Endothelial cell (in vitro differentiated cells): ENCODE results near the gene DRD2. TPM values are rescaled to one million over a fixed set of nuclear protein-coding genes. Genes with fewer than 3 reads are reported as not detected.

Experiments used
- DNase-seq: peaks from one replicate; pipeline ENCODE4 v3.0.0; 2021; ENCODE audit warnings: low spot score
- H3K27ac Mint-ChIP-seq: one replicate; pipeline ENCODE4 v1.8.0; 2021; ENCODE audit warnings: mixed read lengths, inconsistent platforms; ENCODE audit not compliant: unreplicated experiment
- H3K27me3 Mint-ChIP-seq: one replicate; pipeline ENCODE4 v1.8.0; 2021; ENCODE audit warnings: mild to moderate bottlenecking, moderate library complexity, mixed read lengths, inconsistent platforms; ENCODE audit not compliant: unreplicated experiment
- H3K36me3 Mint-ChIP-seq: one replicate; pipeline ENCODE4 v1.8.0; 2021; ENCODE audit warnings: mild to moderate bottlenecking, low read depth, mixed read lengths, inconsistent platforms; ENCODE audit not compliant: unreplicated experiment
- H3K4me1 Mint-ChIP-seq: one replicate; pipeline ENCODE4 v1.8.0; 2021; ENCODE audit warnings: mild to moderate bottlenecking, mixed read lengths, inconsistent platforms; ENCODE audit not compliant: unreplicated experiment
- H3K4me3 Mint-ChIP-seq: one replicate; pipeline ENCODE4 v1.8.0; 2021; ENCODE audit warnings: mild to moderate bottlenecking, mixed read lengths, inconsistent platforms; ENCODE audit not compliant: unreplicated experiment
- H3K9me3 Mint-ChIP-seq: one replicate; pipeline ENCODE4 v1.8.0; 2021; ENCODE audit warnings: mixed read lengths, inconsistent platforms; ENCODE audit not compliant: unreplicated experiment
- CTCF ChIP-seq: fragments of 200-600 bp; sonication (generic); IDR thresholded peaks from one replicate; pipeline ENCODE4 v1.5.0; 2021; ENCODE audit warnings: antibody characterized with exemption; ENCODE audit not compliant: unreplicated experiment
- total RNA-seq: library from RNA; stranded (reverse); fragmentation: NEBNext Ultra II Directional; extraction: Animal tissue kit (Norgen Biotek cat#: 25700); gene quantifications from one replicate; pipeline ENCODE4 v1.2.1, GENCODE V29; 2021; ENCODE audit not compliant: unreplicated experiment

The DRD2 gene
- total RNA-seq, 1 donor from 2014 or later = 1.3 TPM

DNA sequence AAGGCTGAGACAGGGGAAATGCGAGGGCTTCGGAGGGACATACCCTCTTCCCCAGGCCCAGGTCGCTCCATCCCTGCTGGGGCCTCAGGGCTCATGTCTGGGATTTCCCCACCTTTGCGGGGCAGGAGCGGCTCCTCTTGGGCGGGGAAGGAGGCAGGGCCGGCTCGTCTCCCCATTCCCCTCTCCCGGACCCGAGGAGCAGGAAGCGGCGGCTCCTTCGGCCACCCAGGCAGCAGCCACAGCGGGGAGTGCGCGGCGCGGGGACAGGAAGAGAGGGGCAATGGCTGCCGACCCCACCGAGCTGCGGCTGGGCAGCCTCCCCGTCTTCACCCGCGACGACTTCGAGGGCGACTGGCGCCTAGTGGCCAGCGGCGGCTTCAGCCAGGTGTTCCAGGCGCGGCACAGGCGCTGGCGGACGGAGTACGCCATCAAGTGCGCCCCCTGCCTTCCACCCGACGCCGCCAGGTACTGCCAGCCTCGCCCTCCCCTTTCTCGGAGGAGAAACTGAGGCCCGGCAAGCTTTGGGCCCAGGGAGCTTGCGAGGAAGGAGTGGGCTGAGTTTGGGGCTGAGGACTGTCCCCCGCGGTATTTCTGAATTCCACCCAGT is 87.5 kb downstream of the DRD2 start, which contains the start of gene ANKK1:
ANKK1 (plus strand) TSS at position 175 of the 607 bp plus-strand sequence; CDS start at position 281, 106 bp downstream.
- Mint-ChIP-seq H3K27ac (no peak within 1 kb of the TSS), H3K27me3 (peaks cover 1% of the 10 kb centered on the region), H3K4me3 (no peak within 1 kb of the TSS), H3K9me3 (no peaks in the 10 kb centered on the region), H3K4me1 (peaks cover 19% of the 10 kb centered on the region), H3K36me3 (no peaks in the 10 kb centered on the region)
- no peak for TF ChIP-seq CTCF
- peak; percentile 37 for DNase-seq

- DNase-seq = no peak
- no peak for TF ChIP-seq CTCF
- peaks cover 19% of the 10 kb centered on the region for H3K4me1 Mint-ChIP-seq
- H3K9me3 Mint-ChIP-seq = no peaks in the 10 kb centered on the region
- H3K36me3 Mint-ChIP-seq = no peaks in the 10 kb centered on the region
- no peak overlapping the region for H3K4me3 Mint-ChIP-seq
- H3K27ac Mint-ChIP-seq = no peak overlapping the region
- peaks cover 1% of the 10 kb centered on the region for H3K27me3 Mint-ChIP-seq
Observed at GRCh38 chr11:113386866-113387265, 88.3 kb downstream of the DRD2 start.

DNA sequence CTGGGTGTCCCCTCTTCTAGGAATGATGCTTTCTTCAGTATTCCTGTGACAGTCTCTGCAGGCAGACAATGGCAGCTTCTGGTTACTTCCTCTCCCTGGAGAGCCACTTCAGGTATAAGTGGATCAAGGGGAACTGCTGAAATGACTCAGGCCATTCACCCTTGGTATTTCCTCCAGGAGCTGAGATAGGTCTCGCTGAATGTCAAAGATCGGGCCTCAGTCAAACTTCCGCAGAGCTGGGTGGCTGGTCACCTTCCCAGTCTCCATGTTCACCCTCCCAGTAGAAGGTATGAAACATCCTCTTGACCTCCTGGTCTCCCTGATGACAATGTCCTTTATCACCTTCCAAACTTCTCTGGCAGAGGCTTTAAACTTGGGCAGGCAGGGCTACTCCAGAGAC is 89.4 kb downstream of the DRD2 start:
- H3K27ac Mint-ChIP-seq = no peak overlapping the region
- no peak for DNase-seq

GRCh38 chr11:113384551-113384950 is 90.6 kb downstream of the DRD2 start:
- Mint-ChIP-seq H3K27me3 (peaks cover 1% of the 10 kb centered on the region), H3K36me3 (no peaks in the 10 kb centered on the region), H3K9me3 (no peaks in the 10 kb centered on the region), H3K4me3 (no peak overlapping the region), H3K27ac (peak overlapping the region; percentile 85), H3K4me1 (peaks cover 19% of the 10 kb centered on the region)
- TF ChIP-seq CTCF = no peak
- DNase-seq = peak; percentile 45

More for the DNA sequence above, 89.4 kb downstream of the DRD2 start:
- TF ChIP-seq CTCF = no peak
- H3K4me3 Mint-ChIP-seq = no peak overlapping the region
- H3K9me3 Mint-ChIP-seq = no peaks in the 10 kb centered on the region
- H3K36me3 Mint-ChIP-seq = no peaks in the 10 kb centered on the region
- H3K27me3 Mint-ChIP-seq = peaks cover 1% of the 10 kb centered on the region
- peaks cover 19% of the 10 kb centered on the region for H3K4me1 Mint-ChIP-seq

GRCh38 chr11:113382121-113382520 is 93.1 kb downstream of the DRD2 start:
- Mint-ChIP-seq H3K36me3 (no peaks in the 10 kb centered on the region), H3K4me1 (peaks cover 21% of the 10 kb centered on the region), H3K4me3 (no peak overlapping the region), H3K27me3 (peaks cover under 1% of the 10 kb centered on the region), H3K9me3 (no peaks in the 10 kb centered on the region), H3K27ac (no peak overlapping the region)
- TF ChIP-seq CTCF = no peak
- DNase-seq = no peak
